GM12878 (cell line): Measurements from ENCODE around the gene SUZ12. TPM values are rescaled to one million over a fixed set of nuclear protein-coding genes. Genes with fewer than 3 reads are reported as not detected.
A peak's percentile ranks its signal among the peaks of the same experiment; 100 is the strongest.
"Not testable (repeated sequence)": the region's sequence is repeated elsewhere in the genome, so short reads cannot be mapped to it uniquely, and the experiment has no call there.

Source experiments
- ATAC-seq: fragments of 200-7000 bp; cut with Tn5 transposase; 3 replicates; pipeline ENCODE4 v1.9.1; 2020; ENCODE audit warnings: mild to moderate bottlenecking, moderate library complexity
- Bru-seq: library from RNA; stranded (reverse); fragments of 400-500 nt; gene quantifications from one replicate; lab custom pipeline; 2021; lab: Mats Ljungman, UMichigan
- BruChase-seq, 2 experiments: library from RNA; stranded (reverse); fragments of 400-500 nt; gene quantifications; one replicate each; lab custom pipeline; 2021; lab: Mats Ljungman, UMichigan
- BruUV-seq: library from RNA; stranded (reverse); fragments of 400-500 nt; replicated peaks from 2 replicates; lab custom pipeline; 2021; lab: Mats Ljungman, UMichigan
- CTCF ChIA-PET: fragments of 300-600 bp; sonication (Branson Sonifier 250); formaldehyde crosslinking; extraction: SDS; loops from one replicate; lab custom pipeline; 2021; ENCODE audit warnings: inconsistent platforms; lab: Yijun Ruan, JAX
- POLR2A ChIA-PET: fragments of 350-600 bp; formaldehyde crosslinking; extraction: SDS; loops from one replicate; lab custom pipeline; 2021; ENCODE audit warnings: inconsistent platforms; lab: Charles Lee
- RAD21 ChIA-PET: fragments of 300-600 bp; sonication (Branson Sonifier 250); formaldehyde crosslinking; loops from one replicate; lab custom pipeline; 2023; ENCODE audit warnings: antibody characterized with exemption; ENCODE audit not compliant: unreplicated experiment; lab: Charles Lee
- SMC1A ChIA-PET: fragments of 300-600 bp; sonication (Branson Sonifier 250); formaldehyde crosslinking; loops from one replicate; lab custom pipeline; 2023; ENCODE audit not compliant: unreplicated experiment, uncharacterized antibody; lab: Charles Lee
- DNase-seq: peaks from one replicate; pipeline ENCODE4 v3.0.0-alpha.2; 2011; ENCODE audit warnings: low read depth, low spot score
- FAIRE-seq: peaks from 3 replicates; lab custom pipeline; 2011; peaks lifted over from hg19 to GRCh38; lab: Jason Lieb, UNC
- H2AFZ ChIP-seq: 2 replicates; pipeline ENCODE4 v1.6.0; 2011; ENCODE audit warnings: low read depth, low read length, control low read depth; ENCODE audit not compliant: control insufficient read depth
- H3K27ac ChIP-seq: 2 replicates; pipeline ENCODE4 v1.5.1; 2011; ENCODE audit warnings: control low read depth; ENCODE audit not compliant: control insufficient read depth, insufficient read depth
- H3K27me3 ChIP-seq, 2 experiments: replicated peaks in 1 of 2; 2 replicates each; pipeline versions ENCODE4 v1.6.0 to v1.6.1; 2011; ENCODE audit warnings: low read length in 1 of 2; ENCODE audit not compliant: control insufficient read depth in 2 of 2, insufficient read depth in 2 of 2
- H3K36me3 ChIP-seq, 2 experiments: 2 replicates each; pipeline ENCODE4 v1.5.1; 2011; ENCODE audit warnings: low read length in 1 of 2; ENCODE audit not compliant: control insufficient read depth in 2 of 2, insufficient read depth in 2 of 2
- H3K4me1 ChIP-seq: 2 replicates; pipeline ENCODE4 v1.6.1; 2011; ENCODE audit warnings: mild to moderate bottlenecking, low read length, moderate library complexity, mixed read lengths; ENCODE audit not compliant: control insufficient read depth, insufficient read depth
- H3K4me2 ChIP-seq: 2 replicates; pipeline ENCODE4 v1.6.0; 2011; ENCODE audit warnings: control low read depth; ENCODE audit not compliant: control insufficient read depth, insufficient read depth
- H3K4me3 ChIP-seq: fragments of 200-600 bp; sonication (generic); 2 replicates; pipeline ENCODE4 v1.5.1; 2016
- H3K79me2 ChIP-seq: 2 replicates; pipeline ENCODE4 v1.6.0; 2011; ENCODE audit warnings: low read length; ENCODE audit not compliant: control insufficient read depth, insufficient read depth
- H3K9ac ChIP-seq: 2 replicates; pipeline ENCODE4 v1.8.0; 2011; ENCODE audit warnings: low read length, control low read depth, mixed read lengths; ENCODE audit not compliant: control insufficient read depth, insufficient read depth
- H3K9me3 ChIP-seq: replicated peaks from 3 replicates; pipeline ENCODE4 v1.5.1; 2011; ENCODE audit warnings: mild to moderate bottlenecking, low read length; ENCODE audit not compliant: control insufficient read depth, insufficient read depth
- H4K20me1 ChIP-seq: 2 replicates; pipeline ENCODE4 v1.6.0; 2011; ENCODE audit not compliant: control insufficient read depth, insufficient read depth
- ASH2L ChIP-seq: fragments of 300-600, 200-600 bp; sonication (generic); IDR thresholded peaks from 2 replicates; pipeline ENCODE4 v1.6.1; 2017; ENCODE audit warnings: low read depth, mild to moderate bottlenecking, borderline replicate concordance
- BACH1 ChIP-seq: fragments of 450-650 bp; IDR thresholded peaks from 2 replicates; pipeline ENCODE4 v1.6.1; 2017; ENCODE audit warnings: mild to moderate bottlenecking, borderline replicate concordance
- BHLHE40 ChIP-seq, 2 experiments: fragments of 450-650 bp in 1 of 2; IDR thresholded peaks; 2 replicates each; pipeline ENCODE4 v1.6.1; 2011 to 2017; ENCODE audit warnings: low read depth in 2 of 2, borderline replicate concordance in 1 of 2, improper control_type of control experiment in 1 of 2, low read length in 1 of 2, mild to moderate bottlenecking in 1 of 2
- CBFB ChIP-seq: IDR thresholded peaks from 2 replicates; pipeline ENCODE4 v1.6.1; 2016; ENCODE audit warnings: antibody characterized with exemption, low read depth
- CREB1 ChIP-seq: IDR thresholded peaks from 2 replicates; pipeline ENCODE4 v1.6.1; 2012; ENCODE audit warnings: low read depth, mild to moderate bottlenecking, inconsistent platforms
- EGR1 ChIP-seq, 2 experiments: IDR thresholded peaks; 1 replicate in 1 of 2; 2 replicates in 1 of 2; pipeline ENCODE4 v1.6.1; 2011 to 2012; ENCODE audit warnings: low read depth in 2 of 2, low read length in 2 of 2, borderline replicate concordance in 1 of 2, mild to moderate bottlenecking in 1 of 2, moderate library complexity in 1 of 2
- IKZF1 ChIP-seq: fragments of 450-650 bp; conservative IDR thresholded peaks from 2 replicates; pipeline ENCODE4 v1.6.1; 2017; ENCODE audit warnings: antibody characterized with exemption, mild to moderate bottlenecking
- NBN ChIP-seq: fragments of 450-650 bp; IDR thresholded peaks from 2 replicates; pipeline ENCODE4 v1.6.1; 2016
- NFYB ChIP-seq: IDR thresholded peaks from 2 replicates; pipeline ENCODE4 v1.6.1; 2011; ENCODE audit warnings: low read depth, mild to moderate bottlenecking, low read length, improper control_type of control experiment, moderate library complexity; ENCODE audit not compliant: insufficient read depth
- PML ChIP-seq: IDR thresholded peaks from 2 replicates; pipeline ENCODE4 v1.6.1; 2012; ENCODE audit warnings: low read length, inconsistent platforms
- POLR2AphosphoS2 ChIP-seq: IDR thresholded peaks from 2 replicates; pipeline ENCODE4 v1.6.1; 2011; ENCODE audit warnings: low read depth, mild to moderate bottlenecking, low read length, improper control_type of control experiment, moderate library complexity
- POLR2AphosphoS5 ChIP-seq: IDR thresholded peaks from 2 replicates; pipeline ENCODE4 v1.6.1; 2011; ENCODE audit warnings: mild to moderate bottlenecking, low read length, inconsistent platforms
- SMAD5 ChIP-seq: IDR thresholded peaks from 2 replicates; pipeline ENCODE4 v1.6.1; 2016; ENCODE audit warnings: antibody characterized with exemption, low read depth
- SP1 ChIP-seq: IDR thresholded peaks from one replicate; pipeline ENCODE4 v1.6.1; 2011; ENCODE audit warnings: low read depth, low read length
- YY1 ChIP-seq: IDR thresholded peaks from 2 replicates; pipeline ENCODE4 v1.6.1; 2011; ENCODE audit warnings: low read depth, mild to moderate bottlenecking, low read length
- ZNF384 ChIP-seq: IDR thresholded peaks from 2 replicates; pipeline ENCODE4 v1.6.1; 2012; ENCODE audit warnings: low read depth, mild to moderate bottlenecking, low read length, improper control_type of control experiment, borderline replicate concordance
- WGBS: methylation state at CpG from one replicate; pipeline ENCODE4 v1.1.6; 2016; ENCODE audit warnings: low lambda C conversion rate; ENCODE audit not compliant: insufficient replicate concordance, insufficient coverage; ENCODE audit errors: missing lambda C conversion rate; 5-methylcytosine and 5-hydroxymethylcytosine counted together
- in situ Hi-C: fragments of 300-500 bp; cut with MboI; formaldehyde crosslinking; loops from 9 replicates; pipeline ENCODE4 v1.14.3; 2018; ENCODE audit warnings: mixed read lengths
- intact Hi-C: fragments of 100-400 bp; cut with micrococcal nuclease; formaldehyde crosslinking; loops from one replicate; pipeline ENCODE4 v1.14.2; 2022; ENCODE audit not compliant: unreplicated experiment
- long read RNA-seq, 2 experiments: library from polyadenylated mRNA; unstranded; transcript quantifications; one replicate each; pipeline ENCODE4 v2.0.0, GENCODE V29; 2019 to 2020
- polyA minus RNA-seq, 3 experiments: library from RNA; depleted of rRNA, polyadenylated mRNA; stranded (reverse); fragments of >200 nt; gene quantifications; 2 replicates each; pipeline ENCODE4 v1.2.3, GENCODE V29; 2011
- polyA plus RNA-seq, 11 experiments: library from polyadenylated mRNA; depleted of rRNA in 4 of 11; unstranded in 6 of 11; stranded (reverse) in 5 of 11; fragments of >200 nt; fragmentation: Nextera tagmentation in 4 of 11; fragmentation: Illumina TruSeq in 1 of 11; extraction: Ambion mirVana in 4 of 11; extraction: Trizol in 1 of 11; gene quantifications; 1 replicate in 1 of 11; 2 replicates in 10 of 11; pipeline versions ENCODE4 v1.2.1 to v1.2.3, GENCODE V29; 2011 to 2016; ENCODE audit warnings: inconsistent platforms in 2 of 11, missing spikeins in 2 of 11, low read depth in 1 of 11
- total RNA-seq, 4 experiments: library from RNA; depleted of rRNA in 3 of 4; stranded (reverse); fragments of >200 nt in 3 of 4; fragmentation: Illumina TruSeq in 1 of 4; extraction: Trizol in 1 of 4; gene quantifications; 2 replicates each; pipeline versions ENCODE4 v1.2.1 to v1.2.3, GENCODE V29; 2013 to 2021
- TF ChIP-seq, protein P1 (sequence below): IDR thresholded peaks from 2 replicates; pipeline ENCODE4 v1.6.1; 2011; ENCODE audit warnings: mild to moderate bottlenecking, low read depth, low read length, moderate library complexity; ENCODE audit not compliant: insufficient replicate concordance

SUZ12 gene
- 66.0 and 67.3 TPM in 2 replicates for total RNA-seq (2013; cell fraction: nucleolus; rRNA removed)
- total RNA-seq (2014; rRNA removed), result 19.2 and 23.9 TPM in 2 replicates
- 65.6 and 66.5 TPM in 2 replicates for total RNA-seq (2014; rRNA removed; fragmentation: Illumina TruSeq; extraction: Trizol)
- total RNA-seq (2021), result 47.9 and 48.8 TPM in 2 replicates
- polyA plus RNA-seq (2011; ENCODE audit: low read depth), result 10.4 TPM
- polyA plus RNA-seq (2011; rRNA removed), result 48.5 and 77.0 TPM in 2 replicates
- polyA plus RNA-seq (2011; cell fraction: cytosol; rRNA removed), result 15.8 and 16.9 TPM in 2 replicates
- 24.0 and 30.2 TPM in 2 replicates for polyA plus RNA-seq (2011; cell fraction: nucleus; rRNA removed)
- polyA plus RNA-seq (2012), result 23.0 and 28.0 TPM in 2 replicates
- polyA plus RNA-seq (2014; fragmentation: Illumina TruSeq; extraction: Trizol), result 69.2 and 84.4 TPM in 2 replicates
- 10 to 100 TPM; 25.5 to 32.0 TPM for polyA plus RNA-seq (2014; fragmentation: Nextera tagmentation; extraction: Ambion mirVana)
- polyA plus RNA-seq (2014; rRNA removed), result 28.9 and 37.1 TPM in 2 replicates
- 10 to 100 TPM; 23.7 to 26.1 TPM for polyA plus RNA-seq (2016; fragmentation: Nextera tagmentation; extraction: Ambion mirVana)
- polyA minus RNA-seq (2011; rRNA and poly(A)+ RNA removed), result 23.7 and 32.4 TPM in 2 replicates
- 15.1 and 25.4 TPM in 2 replicates for polyA minus RNA-seq (2011; cell fraction: cytosol; rRNA and poly(A)+ RNA removed)
- 7.1 and 13.9 TPM in 2 replicates for polyA minus RNA-seq (2011; cell fraction: nucleus; rRNA and poly(A)+ RNA removed)
- Bru-seq, nascent RNA, result percentile 87 among the genes with signal in this experiment
- BruChase-seq, experiment 1, labeled RNA remaining after a 6-hour chase, result percentile 92 among the genes with signal in this experiment
- BruChase-seq, experiment 2, labeled RNA remaining after a 2-hour chase, result percentile 90 among the genes with signal in this experiment
- long read RNA-seq, experiment 1, partial matches to known transcripts, result 9 of 11 reads
- long read RNA-seq, experiment 1, other reads (novel, unspliced or antisense), result 1 of 11 reads
- long read RNA-seq, experiment 2, full-length matches to known transcripts, result 7 of 66 reads
- long read RNA-seq, experiment 2, partial matches to known transcripts, result 38 of 66 reads
- long read RNA-seq, experiment 2, other reads (novel, unspliced or antisense), result 21 of 66 reads

DNA sequence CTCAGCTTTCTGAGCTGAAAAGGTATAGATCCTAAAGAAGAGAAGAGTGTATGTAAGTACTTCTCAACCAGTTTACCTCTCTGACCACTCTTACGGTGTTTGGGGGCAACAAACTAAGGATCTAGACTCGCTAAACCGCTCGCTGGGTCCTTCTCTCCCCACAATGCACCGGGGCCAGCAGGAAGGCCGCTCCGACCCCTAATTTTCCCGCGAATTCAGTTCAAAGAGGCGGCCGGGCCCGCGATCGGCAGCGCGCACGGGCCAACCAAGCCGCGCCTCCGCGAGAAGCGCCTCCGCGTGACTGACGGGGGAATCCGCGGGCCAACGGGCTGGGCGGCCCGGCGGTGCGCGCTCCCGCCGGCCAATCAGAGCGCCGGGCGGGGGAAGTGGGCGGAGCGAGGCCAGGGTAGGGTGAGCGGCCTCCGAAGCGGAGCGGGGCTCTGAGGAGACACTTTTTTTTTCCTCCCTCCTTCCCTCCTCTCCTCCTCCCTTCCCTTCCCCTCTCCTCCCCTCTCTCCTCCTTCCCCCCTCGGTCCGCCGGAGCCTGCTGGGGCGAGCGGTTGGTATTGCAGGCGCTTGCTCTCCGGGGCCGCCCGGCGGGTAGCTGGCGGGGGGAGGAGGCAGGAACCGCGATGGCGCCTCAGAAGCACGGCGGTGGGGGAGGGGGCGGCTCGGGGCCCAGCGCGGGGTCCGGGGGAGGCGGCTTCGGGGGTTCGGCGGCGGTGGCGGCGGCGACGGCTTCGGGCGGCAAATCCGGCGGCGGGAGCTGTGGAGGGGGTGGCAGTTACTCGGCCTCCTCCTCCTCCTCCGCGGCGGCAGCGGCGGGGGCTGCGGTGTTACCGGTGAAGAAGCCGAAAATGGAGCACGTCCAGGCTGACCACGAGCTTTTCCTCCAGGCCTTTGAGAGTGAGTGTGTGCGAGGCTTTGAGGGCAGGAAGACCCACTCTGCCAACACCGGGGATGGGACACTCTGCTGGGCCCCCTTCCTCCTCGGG lies at the start of gene SUZ12:
Gene SUZ12, plus strand, starts transcription at position 393 of the 995 bp plus-strand sequence. Its CDS starts 240 bp downstream, at position 633.
- intact Hi-C loops, POLR2A ChIA-PET, H3K4me1 ChIP-seq, H3K9me3 ChIP-seq, H3K36me3 ChIP-seq, BruUV-seq, H3K27me3 ChIP-seq, H4K20me1 ChIP-seq, in situ Hi-C loops: not testable (repeated sequence)
- ChIA-PET CTCF (interaction anchor here (0.6 to 1.6 kb wide), 4 partner anchors 10 to 1540 kb away, joined by 3 to 4 read pairs (median 4); partner anchors contain the start of gene LRRC37B), SMC1A (interaction anchor here (1.2 to 1.3 kb wide), 2 partner anchors 10 to 39 kb away, joined by 3 read pairs; no protein-coding TSS in a partner anchor), RAD21 (interaction anchor here (1.1 to 1.2 kb wide), 2 partner anchors 36 to 72 kb away, joined by 3 read pairs; partner anchors contain the start of gene UTP6)
- H3K4me3 ChIP-seq, result peak within 1 kb of the TSS; percentile 88
- H3K79me2 ChIP-seq, result peaks cover 34% of the 10 kb centered on the region
- ATAC-seq (peak; percentile 97), DNase-seq (peak; percentile 30), FAIRE-seq (peak; percentile 99)
- H3K4me2 ChIP-seq, result peak within 1 kb of the TSS; percentile 79
- 1% methylated on average over 58 of the region's 93 CpGs for WGBS
- H2AFZ ChIP-seq, result peak within 1 kb of the TSS; percentile 98
- H3K27ac ChIP-seq, result peak within 1 kb of the TSS; percentile 83
- H3K9ac ChIP-seq, result peak within 1 kb of the TSS; percentile 86
- peak; percentile 37; the same call in 1 of the 2 replicates for TF ChIP-seq POLR2AphosphoS2
- peak; percentile 65 for TF ChIP-seq SP1
- TF ChIP-seq, protein P1, sequence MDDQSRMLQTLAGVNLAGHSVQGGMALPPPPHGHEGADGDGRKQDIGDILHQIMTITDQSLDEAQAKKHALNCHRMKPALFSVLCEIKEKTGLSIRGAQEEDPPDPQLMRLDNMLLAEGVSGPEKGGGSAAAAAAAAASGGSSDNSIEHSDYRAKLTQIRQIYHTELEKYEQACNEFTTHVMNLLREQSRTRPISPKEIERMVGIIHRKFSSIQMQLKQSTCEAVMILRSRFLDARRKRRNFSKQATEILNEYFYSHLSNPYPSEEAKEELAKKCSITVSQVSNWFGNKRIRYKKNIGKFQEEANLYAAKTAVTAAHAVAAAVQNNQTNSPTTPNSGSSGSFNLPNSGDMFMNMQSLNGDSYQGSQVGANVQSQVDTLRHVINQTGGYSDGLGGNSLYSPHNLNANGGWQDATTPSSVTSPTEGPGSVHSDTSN, result peak; percentile 70
- peak in 1 of 2 experiments; percentile 24; a peak in 1 of 4 replicates for TF ChIP-seq BHLHE40 (IDR thresholded peaks at IDR 0.05; ENCODE audit: borderline replicate concordance in 1 of 2, low read depth in 2 of 2, low read length in 1 of 2)
- TF ChIP-seq POLR2AphosphoS5, result peak; percentile 75; the same call in 1 of the 2 replicates
- peak; percentile 71 for TF ChIP-seq YY1
- 0 out of 2 replicates have a peak, but pooled peaks have one; percentile 26 for TF ChIP-seq ASH2L
- TF ChIP-seq EGR1 (IDR thresholded peaks at IDR 0.05; ENCODE audit: borderline replicate concordance in 1 of 2, low read depth in 2 of 2, low read length in 2 of 2), result peak in 1 of 2 experiments; percentile 9; a peak in 1 of 3 replicates
- peak; percentile 65; the same call in 1 of the 2 replicates for TF ChIP-seq SMAD5
- peak; percentile 12 for TF ChIP-seq ZNF384
- 0 out of 2 replicates have a peak, but pooled peaks have one; percentile 24 for TF ChIP-seq CREB1
- 0 out of 2 replicates have a peak, but pooled peaks have one; percentile 38 for TF ChIP-seq CBFB
- TF ChIP-seq NFYB, result peak; percentile 81
- TF ChIP-seq BACH1, result 0 out of 2 replicates have a peak, but pooled peaks have one; percentile 16
- peak; percentile 71; the same call in 1 of the 2 replicates for TF ChIP-seq NBN
- TF ChIP-seq IKZF1, result peak; percentile 27; the same call in 1 of the 2 replicates
- TF ChIP-seq PML, result peak; percentile 40; the same call in 1 of the 2 replicates
